ENCODE data around the gene VAV3. TPM values are rescaled to one million over a fixed set of nuclear protein-coding genes. Genes with fewer than 3 reads are reported as not detected.

The VAV3 gene
- total RNA-seq, 2 experiments from 2014 or later: 5.5 to 5.6 TPM

DNA sequence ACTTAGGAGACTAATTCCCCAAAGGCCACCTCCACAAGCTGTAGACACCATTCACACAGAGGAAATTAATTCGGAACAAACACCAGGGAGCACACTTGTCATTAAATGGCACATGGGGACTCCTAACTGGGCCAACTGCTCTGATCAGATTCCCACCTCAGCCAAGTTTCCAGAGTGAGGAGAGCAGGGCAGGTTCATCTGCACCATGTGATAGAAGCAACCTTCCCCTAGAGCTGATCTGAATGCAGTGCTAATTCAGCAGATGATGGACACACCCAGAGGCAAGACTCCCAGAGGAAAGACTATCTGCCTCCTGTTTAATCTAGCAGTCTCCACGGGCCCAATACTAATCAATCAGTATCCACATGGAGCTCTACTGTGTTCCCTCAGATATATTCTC lies 147.0 kb downstream of the VAV3 start:
- H3K27me3 ChIP-seq (ENCODE audit: control insufficient read depth in 1 of 2, insufficient read depth in 2 of 2, low read length in 2 of 2): no peaks in the 10 kb centered on the region
- intact Hi-C loops (cut with DNase I, micrococcal nuclease): no loop called here
- H3K27ac ChIP-seq (ENCODE audit: low read depth in 1 of 2, low read length in 2 of 2): no peak overlapping the region
- no peaks in the 10 kb centered on the region for H3K36me3 ChIP-seq (ENCODE audit: insufficient read depth, low read length)
- no peaks in the 10 kb centered on the region for H3K9me3 ChIP-seq (ENCODE audit: control insufficient read depth in 1 of 2, insufficient read depth in 1 of 2, low read length in 2 of 2)
- peaks cover 2% of the 10 kb centered on the region for H3K4me1 ChIP-seq (ENCODE audit: insufficient read depth, low read length)
- Mint-ChIP-seq H3K9me3 (peaks cover under 1% of the 10 kb centered on the region), H3K27ac (no peak overlapping the region), H3K27me3 (no peaks in the 10 kb centered on the region), H3K4me3 (no peak overlapping the region), H3K36me3 (ENCODE audit: low read depth) (peaks cover 6% of the 10 kb centered on the region), H3K4me1 (ENCODE audit: low read depth) (peaks cover 15% of the 10 kb centered on the region)
- TF ChIP-seq, protein P1, sequence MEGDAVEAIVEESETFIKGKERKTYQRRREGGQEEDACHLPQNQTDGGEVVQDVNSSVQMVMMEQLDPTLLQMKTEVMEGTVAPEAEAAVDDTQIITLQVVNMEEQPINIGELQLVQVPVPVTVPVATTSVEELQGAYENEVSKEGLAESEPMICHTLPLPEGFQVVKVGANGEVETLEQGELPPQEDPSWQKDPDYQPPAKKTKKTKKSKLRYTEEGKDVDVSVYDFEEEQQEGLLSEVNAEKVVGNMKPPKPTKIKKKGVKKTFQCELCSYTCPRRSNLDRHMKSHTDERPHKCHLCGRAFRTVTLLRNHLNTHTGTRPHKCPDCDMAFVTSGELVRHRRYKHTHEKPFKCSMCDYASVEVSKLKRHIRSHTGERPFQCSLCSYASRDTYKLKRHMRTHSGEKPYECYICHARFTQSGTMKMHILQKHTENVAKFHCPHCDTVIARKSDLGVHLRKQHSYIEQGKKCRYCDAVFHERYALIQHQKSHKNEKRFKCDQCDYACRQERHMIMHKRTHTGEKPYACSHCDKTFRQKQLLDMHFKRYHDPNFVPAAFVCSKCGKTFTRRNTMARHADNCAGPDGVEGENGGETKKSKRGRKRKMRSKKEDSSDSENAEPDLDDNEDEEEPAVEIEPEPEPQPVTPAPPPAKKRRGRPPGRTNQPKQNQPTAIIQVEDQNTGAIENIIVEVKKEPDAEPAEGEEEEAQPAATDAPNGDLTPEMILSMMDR (IDR thresholded peaks at IDR 0.05): no peak
- no peak for DNase-seq
- ChIA-PET POLR2A (no interaction called here), CTCF (interaction anchor here (1.5 kb wide), 1 partner anchor 307 kb away, joined by 4 read pairs; no protein-coding TSS in a partner anchor)
- no peak overlapping the region for H3K4me3 ChIP-seq (ENCODE audit: low read length)
- no peak for ATAC-seq (ENCODE audit: poor library complexity)

DNA sequence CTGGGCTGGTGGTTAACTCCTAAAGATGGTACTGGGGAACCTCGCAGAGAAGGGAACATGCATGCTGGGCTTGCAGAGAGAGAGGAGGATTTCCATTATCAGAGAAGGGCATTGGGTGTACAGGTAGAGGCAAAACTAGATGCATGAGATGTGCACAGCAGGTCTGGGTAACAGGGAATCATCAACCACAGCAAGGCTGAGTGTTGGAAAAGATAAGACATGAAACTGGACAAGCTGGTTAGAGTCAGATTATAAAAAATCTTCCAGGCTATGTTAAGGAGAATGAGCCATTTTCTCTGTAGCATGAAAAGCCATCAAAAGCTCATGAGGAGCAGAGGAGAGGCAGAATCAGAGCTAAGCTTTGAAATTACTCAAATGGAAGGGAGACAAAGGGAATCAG lies 147.8 kb downstream of the VAV3 start:
- no peak overlapping the region for H3K27ac ChIP-seq (ENCODE audit: low read depth in 1 of 2, low read length in 2 of 2)
- CTCF ChIA-PET: no interaction called here
- no peaks in the 10 kb centered on the region for H3K9me3 ChIP-seq (ENCODE audit: control insufficient read depth in 1 of 2, insufficient read depth in 1 of 2, low read length in 2 of 2)
- Mint-ChIP-seq H3K4me1 (ENCODE audit: low read depth) (peaks cover 15% of the 10 kb centered on the region), H3K36me3 (ENCODE audit: low read depth) (peaks cover 6% of the 10 kb centered on the region), H3K9me3 (no peaks in the 10 kb centered on the region), H3K4me3 (no peak overlapping the region), H3K27me3 (no peaks in the 10 kb centered on the region), H3K27ac (no peak overlapping the region)
- TF ChIP-seq, protein P1 (IDR thresholded peaks at IDR 0.05): no peak
- no peaks in the 10 kb centered on the region for H3K27me3 ChIP-seq (ENCODE audit: control insufficient read depth in 1 of 2, insufficient read depth in 2 of 2, low read length in 2 of 2)
- ATAC-seq (ENCODE audit: poor library complexity): no peak
- POLR2A ChIA-PET: no interaction called here
- intact Hi-C loops (cut with DNase I, micrococcal nuclease): no loop called here
- no peak overlapping the region for H3K4me3 ChIP-seq (ENCODE audit: low read length)
- peaks cover 2% of the 10 kb centered on the region for H3K4me1 ChIP-seq (ENCODE audit: insufficient read depth, low read length)
- no peaks in the 10 kb centered on the region for H3K36me3 ChIP-seq (ENCODE audit: insufficient read depth, low read length)
- no peak for DNase-seq

DNA sequence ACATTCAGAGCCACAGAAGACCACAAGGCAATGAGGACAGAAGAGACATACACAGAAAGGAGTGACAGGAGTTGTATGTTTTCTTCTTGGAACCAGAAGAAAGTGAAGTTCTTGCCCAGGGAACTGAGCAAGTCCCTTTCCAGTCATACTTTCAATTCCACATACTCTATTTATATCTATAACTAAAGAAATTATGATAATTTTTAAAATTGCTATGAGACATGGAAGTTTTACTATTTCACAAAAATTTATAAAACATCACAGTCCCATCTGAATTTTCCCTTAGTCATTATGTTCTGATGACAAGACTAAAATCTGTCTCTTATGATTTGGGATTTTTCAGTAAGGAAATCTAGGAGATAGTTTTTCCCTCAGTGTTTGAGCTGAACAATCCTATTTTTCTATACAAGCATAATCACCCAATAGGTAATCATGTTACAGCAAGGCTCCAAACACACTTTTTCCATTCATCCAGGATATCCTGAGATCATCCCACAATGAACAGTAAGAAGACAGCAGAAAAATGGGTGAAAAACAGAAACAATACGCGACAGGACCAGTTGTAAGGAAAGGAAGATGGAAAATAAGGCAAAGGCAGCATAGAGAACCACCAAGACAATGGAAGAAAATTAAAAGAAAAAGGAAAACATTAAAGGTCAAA lies 154.6 kb downstream of the VAV3 start:
- DNase-seq: no peak
- TF ChIP-seq, protein P1 (IDR thresholded peaks at IDR 0.05): no peak
- H3K27me3 Mint-ChIP-seq: no peaks in the 10 kb centered on the region
- no peaks in the 10 kb centered on the region for H3K27me3 ChIP-seq (ENCODE audit: control insufficient read depth in 1 of 2, insufficient read depth in 2 of 2, low read length in 2 of 2)
- no peaks in the 10 kb centered on the region for H3K36me3 Mint-ChIP-seq (ENCODE audit: low read depth)
- H3K9me3 ChIP-seq (ENCODE audit: control insufficient read depth in 1 of 2, insufficient read depth in 1 of 2, low read length in 2 of 2): no peaks in the 10 kb centered on the region
- no peak overlapping the region for H3K4me3 ChIP-seq (ENCODE audit: low read length)
- H3K27ac Mint-ChIP-seq: no peak overlapping the region
- ChIA-PET CTCF (no interaction called here), POLR2A (no interaction called here)
- H3K4me3 Mint-ChIP-seq: no peak overlapping the region
- H3K36me3 ChIP-seq (ENCODE audit: insufficient read depth, low read length): no peaks in the 10 kb centered on the region
- peaks cover 13% of the 10 kb centered on the region for H3K4me1 Mint-ChIP-seq (ENCODE audit: low read depth)
- H3K9me3 Mint-ChIP-seq: no peaks in the 10 kb centered on the region
- ATAC-seq (ENCODE audit: poor library complexity): no peak
- no peaks in the 10 kb centered on the region for H3K4me1 ChIP-seq (ENCODE audit: insufficient read depth, low read length)
- intact Hi-C loops (cut with DNase I, micrococcal nuclease): no loop called here
- no peak overlapping the region for H3K27ac ChIP-seq (ENCODE audit: low read depth in 1 of 2, low read length in 2 of 2)

All from CD4-positive, alpha-beta T cell (primary cell).